Head of caudate nucleus (tissue), 42 donors: Measurements from ENCODE around the gene EPHA3.

ENCODE experiments used
- DNase-seq, 42 donors: peaks; one replicate each; pipeline versions ENCODE4 v3.0.0 to v3.0.0-alpha.2; 2020 to 2021; ENCODE audit warnings: mixed read lengths in 7 of 42
- intact Hi-C: fragments of 100-400 bp; cut with DNase I; formaldehyde crosslinking; loops from one replicate; pipeline ENCODE4 v1.15.0; 2022

The EPHA3 gene

DNA sequence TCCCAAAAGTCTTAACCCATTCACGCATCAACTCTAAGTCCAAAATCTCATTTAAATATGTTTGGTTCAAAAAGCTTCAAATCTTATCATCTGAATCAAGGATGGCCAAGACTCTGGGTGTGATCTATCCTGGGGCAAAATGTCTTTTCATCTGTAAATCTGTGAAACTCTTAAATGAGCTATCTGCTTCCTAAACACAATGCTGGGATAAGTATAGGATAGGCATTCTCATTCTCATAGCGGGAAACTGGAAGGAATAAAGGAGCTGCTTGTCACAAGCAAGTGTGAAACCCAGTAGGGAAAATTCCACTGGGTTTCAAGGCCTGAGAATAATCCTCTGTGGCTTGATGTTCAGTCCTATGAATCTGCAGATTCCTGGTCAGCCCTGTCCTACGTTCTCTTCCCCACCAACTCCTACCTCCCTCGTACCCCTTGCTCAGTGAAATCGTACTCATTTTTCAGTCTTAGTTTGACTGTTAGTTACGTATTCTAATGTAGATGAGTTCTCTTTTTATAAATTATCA is 156.7 kb downstream of the EPHA3 start:
- DNase-seq = no peak
- intact Hi-C loops = no loop called here

DNA sequence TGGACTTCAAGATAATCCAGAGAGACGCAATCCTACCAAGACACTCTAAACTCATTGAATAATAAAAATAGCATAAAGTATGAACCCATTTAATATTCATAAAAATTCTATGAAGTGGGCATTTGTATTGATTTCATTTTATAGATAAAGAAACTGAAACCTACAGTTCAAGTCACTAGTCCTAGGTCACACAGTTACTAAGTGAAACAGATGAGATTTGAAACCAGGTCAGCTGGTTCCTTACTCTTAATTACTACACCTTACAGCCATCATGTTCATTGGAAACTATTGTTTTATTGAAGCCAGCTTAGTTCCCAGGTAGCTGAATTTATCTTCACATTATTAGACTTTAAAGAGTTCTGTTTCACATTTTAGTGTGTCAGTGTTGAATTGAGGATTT is 158.7 kb downstream of the EPHA3 start:
- DNase-seq = no peak
- intact Hi-C loops = no loop called here

DNA sequence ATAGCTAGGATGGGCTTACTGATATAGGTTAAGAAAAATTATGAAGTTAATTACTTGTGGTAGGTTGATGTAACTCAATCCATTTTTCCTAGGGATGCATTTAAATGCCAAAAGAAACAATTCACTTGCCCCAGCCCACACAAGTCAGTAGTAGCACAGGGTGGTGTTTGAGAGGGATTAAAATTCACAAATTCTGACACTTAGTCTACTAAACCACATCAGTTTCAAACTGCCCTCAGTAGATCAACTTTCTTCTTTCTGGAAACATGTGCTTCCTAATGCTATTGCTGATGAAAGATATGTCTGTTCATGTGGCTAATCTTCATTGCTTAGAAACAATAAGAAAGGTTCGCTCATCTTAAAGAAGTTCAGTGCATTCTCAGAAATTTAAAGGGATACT is 160.6 kb downstream of the EPHA3 start:
- no peak for DNase-seq
- intact Hi-C loops = no loop called here

DNA sequence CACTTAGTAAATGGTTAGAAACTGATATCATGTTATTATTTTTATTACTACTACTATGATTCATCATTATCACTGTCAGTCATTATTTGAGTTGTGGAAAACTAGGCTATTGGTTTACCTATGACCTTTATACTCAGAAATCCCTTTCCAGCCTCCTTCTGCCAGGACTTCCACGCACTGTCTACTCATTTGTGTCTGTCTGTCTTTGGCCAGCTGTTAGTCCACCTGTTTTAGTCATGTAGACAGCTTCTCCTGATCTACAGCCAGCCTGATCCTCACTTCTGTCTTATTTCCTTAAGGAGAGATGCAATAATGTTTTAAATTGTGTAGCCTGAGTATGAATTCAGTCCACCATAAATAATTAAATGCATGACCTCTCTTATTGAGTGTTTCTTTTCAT is 162.8 kb downstream of the EPHA3 start:
- no peak for DNase-seq

DNA sequence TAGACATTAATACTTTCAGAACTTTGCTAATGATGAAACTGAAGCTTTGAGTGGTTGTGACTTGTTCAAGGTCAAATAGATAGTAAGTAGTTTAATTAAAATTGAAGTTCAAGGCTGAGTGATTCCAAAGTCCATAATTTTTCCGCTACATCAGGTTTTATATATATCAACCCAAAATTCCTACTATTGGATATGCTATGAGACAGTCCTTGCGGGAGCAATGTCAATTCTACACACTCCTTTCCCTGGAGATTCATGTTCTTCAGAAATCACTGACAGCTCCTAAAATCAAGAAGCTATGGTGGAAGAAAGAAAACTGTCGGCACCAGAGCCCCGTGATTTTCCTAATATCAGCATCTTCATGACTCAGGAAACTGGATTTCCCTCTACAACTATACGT is 167.6 kb downstream of the EPHA3 start:
- intact Hi-C loops = no loop called here
- no peak for DNase-seq

More for the DNA sequence above, 162.8 kb downstream of the EPHA3 start:
- intact Hi-C loops = no loop called here

DNA sequence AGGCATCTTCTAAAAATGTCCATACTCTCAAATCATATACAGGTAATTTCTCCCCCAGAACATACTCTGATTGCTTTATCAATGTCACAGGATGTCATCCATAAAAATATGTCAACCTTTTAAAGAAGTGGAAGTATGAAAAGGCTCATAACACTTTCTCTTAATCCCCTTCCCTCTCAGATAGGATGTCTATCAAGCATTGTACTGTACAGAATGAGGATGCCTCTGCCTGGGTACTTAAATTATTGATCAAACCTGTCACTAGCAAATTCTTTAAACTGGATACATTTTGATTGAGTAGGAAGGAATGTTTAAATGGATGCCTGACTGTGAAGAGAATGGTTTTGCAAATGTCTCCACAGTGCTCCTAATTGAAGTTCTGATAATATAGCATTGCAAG is 168.7 kb downstream of the EPHA3 start:
- intact Hi-C loops = no loop called here
- no peak for DNase-seq

DNA sequence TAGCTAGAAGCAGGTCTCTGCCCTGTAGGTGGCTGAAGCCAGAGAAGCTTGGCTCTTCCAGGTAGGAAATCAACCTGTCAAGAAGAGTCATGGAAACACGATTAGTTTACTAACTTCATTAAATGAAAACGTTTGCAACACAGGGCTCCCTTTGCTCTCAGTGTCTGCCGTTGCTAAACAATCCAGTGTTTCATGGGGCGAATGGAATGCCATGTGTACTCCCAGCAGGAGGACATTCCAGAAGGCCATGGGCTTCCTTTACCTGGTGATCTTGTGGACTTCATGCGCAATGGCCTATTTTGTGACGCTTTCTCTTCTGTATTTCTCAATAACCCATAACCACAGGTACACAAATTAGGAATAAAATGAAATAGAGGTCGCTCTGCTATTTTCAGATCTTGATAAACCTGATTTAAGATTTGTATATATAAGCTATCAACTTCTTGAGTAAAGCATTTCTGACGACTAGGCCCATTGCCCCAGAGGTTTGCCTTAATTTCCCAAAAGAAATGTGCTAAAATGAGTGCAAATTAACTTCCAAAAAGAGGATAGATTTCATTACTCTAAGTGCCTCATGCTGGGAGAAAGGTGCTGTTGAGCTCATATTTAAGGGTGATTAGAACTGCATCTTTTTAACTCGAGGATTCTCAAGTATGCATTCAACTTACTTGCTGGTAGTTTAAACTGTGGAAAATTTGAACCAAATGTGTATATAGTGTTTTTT is 171.0 kb downstream of the EPHA3 start:
- DNase-seq = no peak
- intact Hi-C loops = no loop called here

DNA sequence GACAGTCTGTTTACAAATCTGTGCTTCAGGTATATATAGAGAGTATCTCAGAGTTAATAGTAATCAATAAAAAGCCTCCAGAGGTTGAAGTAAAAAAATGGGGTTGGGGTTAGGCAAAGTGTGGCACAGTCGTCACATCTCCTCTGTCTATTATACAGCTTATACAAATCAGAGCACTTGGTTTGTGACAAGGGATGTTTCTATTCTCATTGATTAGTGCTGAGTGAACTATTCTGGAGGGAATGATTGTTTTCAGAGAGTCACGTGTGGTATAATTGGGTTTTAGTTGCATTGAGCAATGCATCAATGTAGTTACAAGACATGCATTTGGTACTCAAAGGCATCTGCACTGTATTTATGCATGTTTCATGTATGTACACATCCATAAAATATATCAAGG is 172.9 kb downstream of the EPHA3 start:
- no peak for DNase-seq
- intact Hi-C loops = no loop called here

DNA sequence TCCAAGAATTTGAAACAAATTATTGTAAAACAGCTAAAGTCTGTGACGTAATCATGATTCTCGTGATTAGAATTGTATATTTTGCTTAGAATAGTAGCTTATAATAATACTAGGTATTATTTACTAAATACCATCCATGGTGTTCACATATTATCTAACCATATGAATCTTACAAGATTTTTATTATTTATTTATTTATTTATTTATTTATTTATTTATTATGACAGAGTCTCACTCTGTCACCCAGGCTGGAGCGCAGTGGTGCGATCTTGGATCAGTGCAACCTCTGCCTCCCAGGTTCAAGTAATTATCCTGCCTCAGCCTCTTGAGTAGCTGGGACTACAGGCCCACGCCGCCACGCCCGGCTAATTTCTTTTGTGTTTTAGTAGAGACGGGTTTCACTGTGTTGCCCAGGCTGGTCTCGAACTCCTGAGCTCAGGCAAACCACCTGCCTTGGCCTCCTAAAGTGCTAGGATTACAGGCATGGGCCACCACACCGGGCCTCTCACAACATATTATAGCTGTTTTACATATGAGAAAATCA is 173.5 kb downstream of the EPHA3 start:
- DNase-seq = no peak
- intact Hi-C loops = no loop called here

DNA sequence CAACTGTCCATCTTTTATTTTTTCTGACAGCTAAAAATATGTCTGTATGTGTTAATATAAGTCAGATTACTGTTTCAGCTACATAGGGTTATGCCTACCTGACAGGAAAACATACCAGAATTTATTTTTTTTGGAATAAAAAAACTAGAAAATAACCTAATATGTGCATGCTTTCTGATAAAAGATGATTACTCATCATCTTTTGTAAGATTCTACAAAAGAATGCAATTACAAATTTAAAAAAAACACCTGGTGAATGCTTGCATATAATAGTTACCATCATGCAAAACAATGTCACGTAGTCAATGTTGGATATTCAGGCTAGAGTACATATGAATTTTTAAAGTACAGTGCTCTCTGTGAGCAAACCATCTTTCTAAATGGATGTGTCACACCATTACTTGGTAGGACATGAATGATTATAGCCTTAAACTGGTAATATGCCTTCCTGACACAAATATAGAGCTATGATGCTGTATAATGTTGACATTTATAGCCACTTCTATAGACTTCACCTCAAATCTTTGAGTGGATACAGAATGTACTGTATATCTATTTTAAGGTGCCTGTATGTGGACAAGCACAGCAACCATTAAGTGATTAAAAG is 180.6 kb downstream of the EPHA3 start:
- DNase-seq = no peak
- intact Hi-C loops = no loop called here

DNA sequence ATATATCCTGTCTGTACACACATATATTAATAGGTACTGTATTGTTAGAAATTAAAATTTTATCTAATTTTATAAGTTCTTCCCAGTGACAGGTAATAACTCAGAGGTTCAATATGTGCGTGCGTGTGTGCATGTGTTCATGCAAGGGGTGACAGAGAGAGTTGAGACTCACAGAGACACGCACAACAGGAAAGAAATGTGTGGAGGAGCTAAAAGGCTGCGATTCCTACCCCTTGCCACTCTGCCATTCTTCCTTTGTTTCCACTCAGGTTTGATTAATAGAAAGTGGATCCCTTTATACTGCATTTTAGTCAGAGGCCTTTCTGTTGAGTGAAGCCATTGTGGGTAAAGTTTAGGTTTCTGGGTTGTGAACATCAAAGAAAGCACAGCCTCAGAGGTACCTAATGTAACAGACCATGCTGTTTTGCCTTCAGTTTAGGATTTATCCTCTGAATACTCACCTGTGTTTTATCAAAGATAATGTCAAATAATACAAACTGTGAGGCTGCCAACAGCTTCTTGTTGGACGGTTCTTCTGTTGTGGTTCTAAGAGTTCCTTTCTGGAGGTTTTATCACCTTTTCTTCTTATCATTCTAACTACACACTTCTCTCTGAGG is 182.3 kb downstream of the EPHA3 start:
- intact Hi-C loops = no loop called here
- DNase-seq = no peak

DNA sequence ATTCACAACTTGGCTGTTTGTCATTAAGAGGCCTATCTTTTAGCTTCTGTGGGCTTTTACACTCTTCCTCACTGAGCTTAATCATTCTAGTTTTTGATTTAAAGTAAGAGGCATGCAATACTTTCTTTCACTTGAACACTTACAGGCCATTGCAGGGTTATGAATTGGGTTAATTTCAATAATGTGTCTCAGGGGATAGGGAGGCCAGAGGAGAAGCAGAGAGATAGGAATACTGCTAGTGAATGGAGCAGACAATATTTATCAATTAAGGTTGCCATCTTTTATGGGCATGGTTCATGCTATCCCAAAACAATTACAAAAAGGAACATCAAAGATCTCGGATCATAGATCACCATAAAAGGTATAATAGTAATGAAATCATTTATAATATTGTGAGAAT is 189.8 kb downstream of the EPHA3 start:
- DNase-seq = no peak
- intact Hi-C loops = no loop called here

DNA sequence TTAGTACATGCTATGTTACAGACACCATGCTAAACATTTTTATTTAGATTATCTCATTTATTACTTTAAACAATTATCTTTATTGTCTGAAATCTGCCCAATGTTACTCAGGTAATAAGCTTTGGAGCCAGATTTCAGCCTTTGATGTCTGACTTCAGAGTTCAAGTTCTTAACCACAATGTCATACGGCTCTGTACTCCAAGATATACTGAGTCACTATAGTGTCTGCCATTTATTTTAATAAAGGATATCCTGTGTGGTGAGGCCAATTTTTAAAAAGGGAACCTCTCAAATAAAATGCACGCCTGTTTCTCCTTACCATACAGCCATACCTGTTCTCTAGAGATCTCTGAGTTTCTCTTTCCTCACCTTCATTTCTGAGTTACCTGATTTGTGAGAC is 193.1 kb downstream of the EPHA3 start:
- no peak for DNase-seq
- intact Hi-C loops = no loop called here

DNA sequence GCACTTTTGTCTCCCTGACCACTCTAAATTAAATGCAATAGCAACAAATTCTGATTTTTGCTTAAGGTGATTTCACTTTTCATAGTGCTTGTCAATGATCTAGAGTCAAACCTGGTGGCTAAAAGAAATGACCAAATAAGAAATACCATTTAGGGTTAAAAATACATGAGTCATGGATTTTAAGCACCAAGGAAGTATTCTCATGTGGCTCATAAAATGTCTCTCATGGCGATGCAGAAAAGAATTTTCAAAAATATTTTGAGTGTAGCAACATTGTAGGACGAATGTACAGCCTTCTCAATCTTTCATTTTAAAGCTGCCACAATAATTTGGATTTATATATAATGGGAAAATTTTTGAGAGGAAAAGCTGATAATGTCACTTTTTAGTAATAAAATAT is 193.6 kb downstream of the EPHA3 start:
- intact Hi-C loops = no loop called here
- DNase-seq = no peak

DNA sequence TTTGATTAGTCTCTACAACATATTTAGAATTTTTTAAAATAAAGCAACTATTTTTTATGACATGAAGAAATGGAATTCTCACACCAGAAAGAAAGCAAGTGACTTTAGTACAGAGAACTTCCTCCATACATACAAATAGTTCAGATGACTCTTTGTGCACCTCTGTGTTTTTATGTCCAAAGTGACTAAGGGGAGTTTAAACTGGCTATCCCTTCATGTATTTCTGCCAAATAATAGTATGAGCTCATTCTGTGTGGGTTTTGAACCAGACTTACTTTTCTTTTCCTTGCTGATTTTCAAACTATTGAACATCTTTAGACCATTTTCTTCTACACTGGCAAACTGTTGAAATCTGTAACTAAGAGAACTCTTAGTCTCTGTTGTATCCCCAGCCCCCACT is 196.3 kb downstream of the EPHA3 start:
- intact Hi-C loops = no loop called here
- no peak for DNase-seq

DNA sequence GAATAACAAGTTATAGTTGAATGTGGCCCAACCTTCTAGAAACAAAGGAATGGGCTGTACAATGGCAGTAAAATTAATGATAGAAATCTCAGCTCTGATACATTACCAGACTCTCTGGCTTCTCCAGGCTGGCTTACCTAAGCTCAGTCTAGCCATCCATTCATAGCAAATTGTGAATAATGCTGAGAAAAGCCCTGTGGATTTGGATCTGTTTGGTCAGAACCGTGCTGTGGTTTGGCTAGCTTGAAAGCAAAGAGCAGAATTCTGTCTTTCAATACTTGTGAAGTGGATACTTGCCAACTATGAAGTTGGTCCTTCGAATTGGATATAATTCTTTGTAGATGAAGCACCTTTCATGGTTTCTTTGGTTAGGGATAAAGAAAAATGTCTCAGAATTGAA is 199.1 kb downstream of the EPHA3 start:
- intact Hi-C loops = no loop called here
- no peak for DNase-seq

DNA sequence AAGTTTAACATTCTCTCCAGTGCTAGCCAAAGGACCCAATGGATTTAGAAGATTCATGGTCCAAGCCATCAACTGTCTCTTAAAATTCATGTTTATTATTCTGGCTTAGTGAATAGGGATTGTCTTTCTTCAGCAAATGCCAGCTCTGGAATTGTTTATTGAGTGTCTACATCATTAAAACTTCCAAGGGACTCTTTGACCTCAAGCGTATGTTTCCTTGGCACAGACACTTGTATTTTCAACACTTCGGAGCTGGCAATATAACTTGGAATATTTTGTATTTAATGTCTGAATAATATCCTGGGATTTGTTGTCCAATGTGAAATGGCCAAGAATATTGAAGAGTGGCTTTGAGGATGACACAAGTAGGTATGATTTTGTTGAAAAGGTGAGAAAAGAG is 204.2 kb downstream of the EPHA3 start:
- DNase-seq = no peak
- intact Hi-C loops = no loop called here

DNA sequence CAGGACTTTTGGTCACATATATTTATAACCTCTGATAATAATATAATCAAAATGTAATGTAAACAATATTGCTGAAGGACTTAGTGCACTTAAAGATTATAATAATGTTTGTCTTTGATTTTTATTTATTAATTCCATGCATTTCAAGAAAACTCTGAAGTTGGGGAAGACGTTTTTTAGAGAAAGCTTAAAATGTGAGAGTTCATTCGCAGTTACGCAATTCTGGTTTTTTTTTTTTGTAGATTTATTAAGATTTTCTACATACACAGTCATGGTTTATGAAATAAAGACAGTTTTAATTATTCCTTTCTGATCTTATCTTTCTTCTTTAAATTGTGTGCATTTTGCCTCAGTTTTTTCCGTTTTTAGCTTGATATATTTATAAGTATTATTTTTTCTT is 204.7 kb downstream of the EPHA3 start:
- intact Hi-C loops = no loop called here
- DNase-seq = no peak

DNA sequence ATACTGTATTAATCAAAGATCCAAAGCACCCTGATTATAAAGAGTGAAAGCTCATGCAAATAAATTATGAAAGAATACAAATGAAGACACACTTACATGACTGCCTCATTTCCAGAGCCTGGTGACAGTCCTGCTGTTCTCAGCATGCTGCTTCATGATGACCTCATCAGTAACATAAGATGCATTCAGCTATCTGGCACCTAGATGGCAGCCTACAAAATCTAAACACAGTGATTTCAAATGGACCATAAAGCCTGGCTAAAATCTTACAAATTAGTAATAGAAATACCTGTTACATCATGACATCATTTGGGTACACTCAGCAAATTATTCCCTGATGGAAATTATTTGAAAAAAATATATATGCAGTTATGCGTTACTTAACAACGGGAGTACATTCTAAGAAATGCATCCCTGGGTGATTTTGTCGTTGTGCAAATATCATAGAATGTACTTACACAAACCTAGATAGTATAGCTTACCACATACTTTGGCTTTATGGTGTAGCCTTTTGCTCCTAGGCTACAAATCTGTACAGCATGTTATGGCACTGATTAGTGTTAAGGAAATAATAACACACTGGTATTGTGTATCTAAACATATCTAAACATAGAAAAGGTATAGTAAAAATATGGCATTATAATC is 207.2 kb downstream of the EPHA3 start:
- peak in 21 of 42 donors; percentile 0 to 59 (median 15) for DNase-seq

More for the DNA sequence above, 207.2 kb downstream of the EPHA3 start:
- intact Hi-C loops = no loop called here
